ENCODE results near the gene CXCR3.

GRCh38 chrX:71657267-71657666 lies 39.0 kb upstream of the CXCR3 start:
- no peak for TF ChIP-seq EP300 (IDR thresholded peaks at IDR 0.05; ENCODE audit: borderline replicate concordance in 1 of 2, control insufficient read depth in 1 of 2, low read depth in 2 of 2, low read length in 2 of 2)
- no peak for TF ChIP-seq ELK1 (IDR thresholded peaks at IDR 0.05; ENCODE audit: low read depth, low read length)
- no peak for TF ChIP-seq RFX5 (IDR thresholded peaks at IDR 0.05; ENCODE audit: low read depth, low read length)
- no peak for TF ChIP-seq HCFC1 (IDR thresholded peaks at IDR 0.05; ENCODE audit: low read length)
